Neural cell (in vitro differentiated cells): ENCODE measurements around the gene RPRD1B. TPM values are rescaled to one million over a fixed set of nuclear protein-coding genes. Genes with fewer than 3 reads are reported as not detected.
"Not testable (repeated sequence)": the region's sequence is repeated elsewhere in the genome, so short reads cannot be mapped to it uniquely, and the experiment has no call there.

ENCODE experiments used
- H2AFZ ChIP-seq: fragments of 200-600, 300-800 bp; sonication (generic), shearing (Covaris generic); 2 replicates; pipeline ENCODE4 v1.6.0; 2014; ENCODE audit warnings: low read depth, mild to moderate bottlenecking, antibody characterized with exemption, low read length, moderate library complexity
- H3F3A ChIP-seq: fragments of 200-600 bp; shearing (Covaris generic); 2 replicates; pipeline ENCODE4 v1.6.1; 2016; ENCODE audit warnings: mild to moderate bottlenecking, moderate library complexity, mixed read lengths, antibody characterized with exemption, low read length; ENCODE audit not compliant: insufficient read depth, poor library complexity, severe bottlenecking
- H3K27ac ChIP-seq: fragments of 200-600, 300-800 bp; sonication (generic), shearing (Covaris generic); 2 replicates; pipeline ENCODE4 v1.5.1; 2014; ENCODE audit warnings: mild to moderate bottlenecking, low read length, moderate library complexity
- H3K27me3 ChIP-seq: fragments of 300-800, 200-600 bp; sonication (generic), shearing (Covaris generic); 2 replicates; pipeline ENCODE4 v1.6.0; 2014; ENCODE audit warnings: mild to moderate bottlenecking, low read depth, low read length, moderate library complexity; ENCODE audit not compliant: insufficient read depth
- H3K36me3 ChIP-seq: fragments of 300-800, 200-600 bp; sonication (generic), shearing (Covaris generic); 2 replicates; pipeline ENCODE4 v1.5.1; 2014; ENCODE audit warnings: mild to moderate bottlenecking, antibody characterized with exemption, low read length, moderate library complexity; ENCODE audit not compliant: insufficient read depth
- H3K4me2 ChIP-seq: fragments of 300-800, 200-600 bp; sonication (generic), shearing (Covaris generic); 2 replicates; pipeline ENCODE4 v1.6.0; 2014; ENCODE audit warnings: mild to moderate bottlenecking, low read length
- H3K4me3 ChIP-seq: fragments of 300-800, 200-600 bp; sonication (generic), shearing (Covaris generic); 2 replicates; pipeline ENCODE4 v1.5.1; 2014; ENCODE audit warnings: mild to moderate bottlenecking, low read length, moderate library complexity
- H3K79me2 ChIP-seq: fragments of 200-600 bp; shearing (Covaris generic); replicated peaks from 2 replicates; pipeline ENCODE4 v1.6.0; 2014; ENCODE audit warnings: mild to moderate bottlenecking, low read length, moderate library complexity; ENCODE audit not compliant: insufficient read depth
- H3K9ac ChIP-seq: fragments of 300-800, 200-600 bp; sonication (generic), shearing (Covaris generic); 2 replicates; pipeline ENCODE4 v1.6.1; 2016; ENCODE audit warnings: mild to moderate bottlenecking, low read length, mixed read lengths
- H3K9me2 ChIP-seq: fragments of 200-600 bp; shearing (Covaris generic); 2 replicates; pipeline ENCODE4 v1.6.1; 2016; ENCODE audit warnings: mild to moderate bottlenecking, low read length, mixed read lengths; ENCODE audit not compliant: insufficient read depth
- H3K9me3 ChIP-seq: fragments of 200-600, 300-800 bp; sonication (generic), shearing (Covaris generic); 2 replicates; pipeline ENCODE4 v1.6.1; 2016; ENCODE audit warnings: mild to moderate bottlenecking, mixed run types, low read length, moderate library complexity, mixed read lengths
- H4K20me1 ChIP-seq: fragments of 200-600 bp; shearing (Covaris generic); 2 replicates; pipeline ENCODE4 v1.6.1; 2016; ENCODE audit warnings: mild to moderate bottlenecking, mixed run types; ENCODE audit not compliant: insufficient read depth
- CTCF ChIP-seq: fragments of 450-650 bp; IDR thresholded peaks from 2 replicates; pipeline ENCODE4 v1.5.1; 2014; ENCODE audit warnings: antibody characterized with exemption, mild to moderate bottlenecking, moderate library complexity; ENCODE audit not compliant: poor library complexity, severe bottlenecking
- EP300 ChIP-seq: fragments of 450-650 bp; conservative IDR thresholded peaks from 2 replicates; pipeline ENCODE4 v1.6.1; 2014; ENCODE audit warnings: antibody characterized with exemption, mild to moderate bottlenecking, moderate library complexity; ENCODE audit not compliant: poor library complexity, severe bottlenecking
- EZH2 ChIP-seq: fragments of 200-600, 300-800 bp; shearing (Covaris generic), sonication (generic); IDR thresholded peaks from 2 replicates; pipeline ENCODE4 v1.6.1; 2014; ENCODE audit warnings: antibody characterized with exemption, low read length, borderline replicate concordance, mild to moderate bottlenecking; ENCODE audit not compliant: insufficient read depth, poor library complexity, severe bottlenecking
- MXI1 ChIP-seq: fragments of 450-650 bp; conservative IDR thresholded peaks from 2 replicates; pipeline ENCODE4 v1.6.1; 2014; ENCODE audit warnings: antibody characterized with exemption, mild to moderate bottlenecking; ENCODE audit not compliant: poor library complexity, severe bottlenecking
- POLR2AphosphoS5 ChIP-seq: IDR thresholded peaks from 2 replicates; pipeline ENCODE4 v1.6.1; 2012
- RAD21 ChIP-seq: fragments of 450-650 bp; conservative IDR thresholded peaks from 2 replicates; pipeline ENCODE4 v1.6.1; 2014; ENCODE audit warnings: antibody characterized with exemption, mild to moderate bottlenecking, moderate library complexity
- REST ChIP-seq: IDR thresholded peaks from 2 replicates; pipeline ENCODE4 v1.6.1; 2012; ENCODE audit warnings: borderline replicate concordance
- SMC3 ChIP-seq: fragments of 450-650 bp; conservative IDR thresholded peaks from 2 replicates; pipeline ENCODE4 v1.6.1; 2014; ENCODE audit warnings: antibody characterized with exemption, mild to moderate bottlenecking, moderate library complexity; ENCODE audit not compliant: poor library complexity
- TAF1 ChIP-seq: IDR thresholded peaks from 2 replicates; pipeline ENCODE4 v1.6.1; 2012; ENCODE audit warnings: low read depth
- polyA plus RNA-seq: library from polyadenylated mRNA; depleted of rRNA; stranded (reverse); fragments of >200 nt; gene quantifications from 2 replicates; pipeline ENCODE4 v1.2.3, GENCODE V29; 2014

Gene RPRD1B
- polyA plus RNA-seq, 1 donor from 2014 or later = 23.4 TPM

- no peaks in the 10 kb centered on the region for H3F3A ChIP-seq
- H3K4me2 ChIP-seq = no peak overlapping the region
- no peaks in the 10 kb centered on the region for H4K20me1 ChIP-seq
- H3K9ac ChIP-seq = no peak overlapping the region
- TF ChIP-seq TAF1 (no peak), CTCF (no peak), POLR2AphosphoS5 (no peak), SMC3 (no peak), EP300 (no peak), RAD21 (no peak), REST (no peak), MXI1 (no peak), EZH2 (no peak)
- H3K27me3 ChIP-seq = no peaks in the 10 kb centered on the region
- H3K36me3 ChIP-seq = no peaks in the 10 kb centered on the region
- no peak overlapping the region for H2AFZ ChIP-seq
- no peaks in the 10 kb centered on the region for H3K79me2 ChIP-seq
- H3K4me3 ChIP-seq = no peak overlapping the region
- H3K9me2 ChIP-seq = no peaks in the 10 kb centered on the region
- no peak overlapping the region for H3K27ac ChIP-seq
- H3K9me3 ChIP-seq = no peaks in the 10 kb centered on the region
Measured at GRCh38 chr20:38098952-38099351, 65.4 kb downstream of the RPRD1B start.

GRCh38 chr20:38102206-38102605, 68.7 kb downstream of the RPRD1B start:
- H3K4me3 ChIP-seq, H3K4me2 ChIP-seq, H3K79me2 ChIP-seq, H3K27ac ChIP-seq, H3K36me3 ChIP-seq, H2AFZ ChIP-seq, H3K9me3 ChIP-seq, H3K27me3 ChIP-seq, H3K9ac ChIP-seq, H3K9me2 ChIP-seq, H4K20me1 ChIP-seq, H3F3A ChIP-seq: not testable (repeated sequence)

GRCh38 chr20:38104285-38104684, 70.7 kb downstream of the RPRD1B start:
- no peak for TF ChIP-seq EP300
- no peak for TF ChIP-seq RAD21
- TF ChIP-seq MXI1 = no peak
- TF ChIP-seq TAF1 = no peak
- TF ChIP-seq POLR2AphosphoS5 = no peak
- TF ChIP-seq CTCF = no peak
- TF ChIP-seq SMC3 = no peak
- TF ChIP-seq REST = no peak
- TF ChIP-seq EZH2 = no peak
- Histone ChIP-seq H3K9me2 (no peaks in the 10 kb centered on the region), H3K9ac (no peak overlapping the region), H3K36me3 (no peaks in the 10 kb centered on the region), H3K27ac (no peak overlapping the region), H3K27me3 (no peaks in the 10 kb centered on the region), H3K79me2 (no peaks in the 10 kb centered on the region), H4K20me1 (no peaks in the 10 kb centered on the region), H3K4me3 (no peak overlapping the region), H3K4me2 (no peak overlapping the region), H3F3A (no peaks in the 10 kb centered on the region), H2AFZ (no peak overlapping the region), H3K9me3 (no peaks in the 10 kb centered on the region)
